Tibial nerve (tissue), 4 donors: Measurements from ENCODE around the gene BPIFB6. TPM values are rescaled to one million over a fixed set of nuclear protein-coding genes. Genes with fewer than 3 reads are reported as not detected.

Experiments used
- DNase-seq, 2 donors: peaks; one replicate each; pipeline ENCODE4 v3.0.0-alpha.2; 2019; ENCODE audit warnings: low spot score in 2 of 2
- H3K27ac ChIP-seq, 4 donors: fragments of 200-600 bp; sonication (generic) in 3 of 4; one replicate each; pipeline ENCODE4 v1.5.1; 2017 to 2019; ENCODE audit warnings: mild to moderate bottlenecking in 1 of 4
- H3K27me3 ChIP-seq, 2 donors: fragments of 200-600 bp; sonication (generic) in 1 of 2; one replicate each; pipeline versions ENCODE4 v1.5.1 to v1.6.0; 2017 to 2019
- H3K36me3 ChIP-seq, 3 donors: fragments of 200-600 bp; sonication (generic); one replicate each; pipeline ENCODE4 v1.5.1; 2018 to 2019
- H3K4me1 ChIP-seq, 4 donors: fragments of 200-600 bp; sonication (generic) in 3 of 4; one replicate each; pipeline ENCODE4 v1.5.1; 2017 to 2019
- H3K4me3 ChIP-seq, 4 donors: fragments of 200-600 bp; sonication (generic) in 3 of 4; one replicate each; pipeline ENCODE4 v1.5.1; 2017 to 2019; ENCODE audit warnings: mild to moderate bottlenecking in 1 of 4, moderate library complexity in 1 of 4
- H3K9me3 ChIP-seq, 4 donors: fragments of 200-600 bp; sonication (generic) in 3 of 4; one replicate each; pipeline ENCODE4 v1.5.1; 2017 to 2019
- EP300 ChIP-seq, 2 donors: sonication (generic); formaldehyde crosslinking; IDR thresholded peaks; one replicate each; pipeline ENCODE4 v1.6.1; 2017; ENCODE audit warnings: antibody characterized with exemption in 2 of 2, mild to moderate bottlenecking in 1 of 2
- POLR2A ChIP-seq, 2 donors: fragments of 450-650 bp; IDR thresholded peaks; one replicate each; pipeline ENCODE4 v1.6.1; 2017; ENCODE audit warnings: antibody characterized with exemption in 2 of 2, mild to moderate bottlenecking in 2 of 2, moderate library complexity in 2 of 2
- WGBS, 2 donors: methylation state at CpG; one replicate each; pipeline ENCODE4 v1.1.5; 2018; 5-methylcytosine and 5-hydroxymethylcytosine counted together
- total RNA-seq, 4 donors: library from RNA; depleted of rRNA; stranded (reverse); fragments of >200 nt; gene quantifications; one replicate each; pipeline ENCODE4 v1.1.0, GENCODE V29; 2016
- TF ChIP-seq, protein P1 (sequence below), 5 experiments: fragments of 200-600 bp in 3 of 5; fragments of 450-650 bp in 2 of 5; sonication (generic) in 3 of 5; IDR thresholded peaks; one replicate each; pipeline ENCODE4 v1.5.1; 2016 to 2019; ENCODE audit warnings: antibody characterized with exemption in 5 of 5, mild to moderate bottlenecking in 3 of 5, moderate library complexity in 2 of 5

Gene BPIFB6
- total RNA-seq, 4 donors from 2014 or later = not detected

- Histone ChIP-seq H3K27me3 (no peaks in the 10 kb centered on the region), H3K9me3 (no peaks in the 10 kb centered on the region), H3K4me3 (no peak overlapping the region), H3K4me1 (no peaks in the 10 kb centered on the region), H3K27ac (no peak overlapping the region), H3K36me3 (no peaks in the 10 kb centered on the region)
- no peak for TF ChIP-seq EP300 (IDR thresholded peaks at IDR 0.05)
- TF ChIP-seq, protein P1, sequence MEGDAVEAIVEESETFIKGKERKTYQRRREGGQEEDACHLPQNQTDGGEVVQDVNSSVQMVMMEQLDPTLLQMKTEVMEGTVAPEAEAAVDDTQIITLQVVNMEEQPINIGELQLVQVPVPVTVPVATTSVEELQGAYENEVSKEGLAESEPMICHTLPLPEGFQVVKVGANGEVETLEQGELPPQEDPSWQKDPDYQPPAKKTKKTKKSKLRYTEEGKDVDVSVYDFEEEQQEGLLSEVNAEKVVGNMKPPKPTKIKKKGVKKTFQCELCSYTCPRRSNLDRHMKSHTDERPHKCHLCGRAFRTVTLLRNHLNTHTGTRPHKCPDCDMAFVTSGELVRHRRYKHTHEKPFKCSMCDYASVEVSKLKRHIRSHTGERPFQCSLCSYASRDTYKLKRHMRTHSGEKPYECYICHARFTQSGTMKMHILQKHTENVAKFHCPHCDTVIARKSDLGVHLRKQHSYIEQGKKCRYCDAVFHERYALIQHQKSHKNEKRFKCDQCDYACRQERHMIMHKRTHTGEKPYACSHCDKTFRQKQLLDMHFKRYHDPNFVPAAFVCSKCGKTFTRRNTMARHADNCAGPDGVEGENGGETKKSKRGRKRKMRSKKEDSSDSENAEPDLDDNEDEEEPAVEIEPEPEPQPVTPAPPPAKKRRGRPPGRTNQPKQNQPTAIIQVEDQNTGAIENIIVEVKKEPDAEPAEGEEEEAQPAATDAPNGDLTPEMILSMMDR (IDR thresholded peaks at IDR 0.05) = no peak
- TF ChIP-seq POLR2A (IDR thresholded peaks at IDR 0.05) = no peak
- no peak for DNase-seq
- WGBS, 2 donors = 77 to 78% methylated on average over 5 of the region's 5 CpGs
Measured at GRCh38 chr20:33024609-33025317, 6.7 kb upstream of the BPIFB6 start.

GRCh38 chr20:33025318-33025876 lies 6.1 kb upstream of the BPIFB6 start:
- 69 to 92% methylated on average over 9 of the region's 9 CpGs for WGBS, 2 donors
- H3K4me1 ChIP-seq = no peaks in the 10 kb centered on the region
- H3K36me3 ChIP-seq = no peaks in the 10 kb centered on the region
- no peak for DNase-seq
- TF ChIP-seq EP300 (IDR thresholded peaks at IDR 0.05) = no peak
- TF ChIP-seq POLR2A (IDR thresholded peaks at IDR 0.05) = no peak
- TF ChIP-seq, protein P1 (IDR thresholded peaks at IDR 0.05) = no peak
- H3K4me3 ChIP-seq = no peak overlapping the region
- no peaks in the 10 kb centered on the region for H3K27me3 ChIP-seq
- no peaks in the 10 kb centered on the region for H3K9me3 ChIP-seq
- no peak overlapping the region for H3K27ac ChIP-seq

DNA sequence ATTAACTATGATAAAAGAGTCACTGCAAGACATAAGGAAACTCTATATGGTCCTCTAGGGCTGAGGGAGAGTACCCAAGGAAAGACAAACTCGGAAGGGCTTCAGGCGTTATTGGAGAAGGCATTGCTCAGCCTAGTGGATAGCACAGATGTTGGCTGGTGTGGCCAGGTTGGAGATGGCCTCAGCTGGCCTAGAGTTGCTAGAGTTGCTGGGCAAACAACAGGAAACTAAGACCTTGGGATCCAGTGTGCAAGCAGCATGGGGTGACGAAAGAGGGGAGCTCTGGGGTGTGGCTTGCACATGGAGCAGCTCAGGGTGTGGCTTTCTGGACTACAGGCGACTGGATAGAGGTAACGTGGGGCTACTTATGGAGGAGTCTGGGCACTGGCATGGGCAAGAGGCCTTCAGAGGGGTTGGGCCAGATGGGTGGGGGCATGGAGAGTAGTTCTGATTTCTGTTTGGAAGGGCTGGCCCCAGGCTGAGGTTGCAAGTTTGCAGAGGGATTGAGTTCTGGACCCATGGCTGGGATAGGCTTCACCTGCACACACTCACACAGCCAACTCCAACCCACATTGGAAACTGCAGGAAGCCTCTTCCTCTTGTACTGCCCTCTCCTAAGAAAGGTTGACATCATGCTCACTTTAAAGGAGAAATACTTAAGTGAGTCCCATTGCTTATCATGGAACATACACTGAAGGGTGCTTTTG lies 5.2 kb upstream of the BPIFB6 start:
- 75 to 88% methylated on average over 5 of the region's 5 CpGs for WGBS, 2 donors
- Histone ChIP-seq H3K9me3 (no peaks in the 10 kb centered on the region), H3K36me3 (no peaks in the 10 kb centered on the region), H3K27me3 (no peaks in the 10 kb centered on the region), H3K27ac (no peak overlapping the region), H3K4me3 (no peak overlapping the region), H3K4me1 (no peaks in the 10 kb centered on the region)
- TF ChIP-seq EP300 (IDR thresholded peaks at IDR 0.05) = no peak
- TF ChIP-seq, protein P1 (IDR thresholded peaks at IDR 0.05) = no peak
- TF ChIP-seq POLR2A (IDR thresholded peaks at IDR 0.05) = no peak
- no peak for DNase-seq

GRCh38 chr20:33026779-33027759 lies 4.4 kb upstream of the BPIFB6 start:
- Histone ChIP-seq H3K4me1 (no peaks in the 10 kb centered on the region), H3K4me3 (no peak overlapping the region), H3K27me3 (no peaks in the 10 kb centered on the region), H3K36me3 (no peaks in the 10 kb centered on the region), H3K9me3 (no peaks in the 10 kb centered on the region), H3K27ac (no peak overlapping the region)
- no peak for DNase-seq
- WGBS, 2 donors = 77 to 79% methylated on average over 10 of the region's 10 CpGs
- no peak for TF ChIP-seq POLR2A (IDR thresholded peaks at IDR 0.05)
- TF ChIP-seq EP300 (IDR thresholded peaks at IDR 0.05) = no peak
